GM13976 (cell line): ENCODE data around the gene BRINP3.

Experiments used
- DNase-seq: peaks from one replicate; pipeline ENCODE4 v3.0.0; 2012; ENCODE audit warnings: low spot score
- in situ Hi-C: fragments of 300-500 bp; cut with MboI; formaldehyde crosslinking; loops from one replicate; pipeline ENCODE4 v1.12.0; 2022; ENCODE audit warnings: low sequenced_read_pairs, mixed read lengths, inconsistent platforms; ENCODE audit not compliant: unreplicated experiment
- TF ChIP-seq, protein P1 (sequence below): IDR thresholded peaks from 2 replicates; pipeline ENCODE4 v1.5.1; 2012; ENCODE audit warnings: borderline replicate concordance, mild to moderate bottlenecking; ENCODE audit not compliant: insufficient read depth; ENCODE audit errors: extremely low read depth, missing control alignments, control extremely low read depth

Gene BRINP3

DNA sequence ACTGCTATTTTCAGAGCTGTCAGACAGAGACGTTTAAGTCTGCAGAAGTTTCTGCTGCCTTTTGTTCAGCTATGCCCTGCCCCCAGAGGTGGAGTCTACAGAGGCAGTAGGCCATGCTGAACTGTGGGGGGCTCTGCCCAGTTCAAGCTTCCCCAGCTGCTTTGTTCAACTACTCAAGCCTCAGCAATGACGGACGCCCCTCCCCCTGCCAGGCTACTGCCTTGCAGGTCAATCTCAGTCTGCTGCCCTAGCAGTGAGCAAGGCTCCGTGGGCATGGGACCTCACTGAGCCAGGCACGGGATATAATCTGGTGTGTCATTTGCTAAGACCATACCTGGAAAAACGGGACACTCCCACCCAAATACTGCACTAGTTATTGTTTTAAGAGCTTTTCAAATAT lies 219.7 kb downstream of the BRINP3 start:
- TF ChIP-seq, protein P1, sequence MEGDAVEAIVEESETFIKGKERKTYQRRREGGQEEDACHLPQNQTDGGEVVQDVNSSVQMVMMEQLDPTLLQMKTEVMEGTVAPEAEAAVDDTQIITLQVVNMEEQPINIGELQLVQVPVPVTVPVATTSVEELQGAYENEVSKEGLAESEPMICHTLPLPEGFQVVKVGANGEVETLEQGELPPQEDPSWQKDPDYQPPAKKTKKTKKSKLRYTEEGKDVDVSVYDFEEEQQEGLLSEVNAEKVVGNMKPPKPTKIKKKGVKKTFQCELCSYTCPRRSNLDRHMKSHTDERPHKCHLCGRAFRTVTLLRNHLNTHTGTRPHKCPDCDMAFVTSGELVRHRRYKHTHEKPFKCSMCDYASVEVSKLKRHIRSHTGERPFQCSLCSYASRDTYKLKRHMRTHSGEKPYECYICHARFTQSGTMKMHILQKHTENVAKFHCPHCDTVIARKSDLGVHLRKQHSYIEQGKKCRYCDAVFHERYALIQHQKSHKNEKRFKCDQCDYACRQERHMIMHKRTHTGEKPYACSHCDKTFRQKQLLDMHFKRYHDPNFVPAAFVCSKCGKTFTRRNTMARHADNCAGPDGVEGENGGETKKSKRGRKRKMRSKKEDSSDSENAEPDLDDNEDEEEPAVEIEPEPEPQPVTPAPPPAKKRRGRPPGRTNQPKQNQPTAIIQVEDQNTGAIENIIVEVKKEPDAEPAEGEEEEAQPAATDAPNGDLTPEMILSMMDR = no peak
- in situ Hi-C loops = no loop called here
- no peak for DNase-seq

DNA sequence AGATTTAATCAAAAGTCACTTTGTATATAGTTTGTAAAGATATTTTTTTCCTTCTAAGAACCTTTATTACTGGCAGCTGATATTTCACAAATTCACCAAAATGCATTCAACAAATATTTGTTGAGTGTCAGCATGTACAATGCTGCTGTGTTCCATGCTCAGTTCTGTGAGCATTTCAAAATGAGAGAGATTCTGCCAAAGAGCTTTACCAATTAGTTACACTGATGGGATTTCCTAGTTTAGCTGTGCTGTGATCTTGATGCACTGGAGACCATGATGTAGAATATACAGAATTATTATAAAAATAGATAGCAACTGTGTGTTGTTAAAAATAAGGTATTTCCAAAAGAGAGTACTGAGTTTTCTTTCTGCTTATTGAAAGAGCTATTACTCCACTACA lies 225.6 kb downstream of the BRINP3 start:
- in situ Hi-C loops = no loop called here
- DNase-seq = no peak
- TF ChIP-seq, protein P1 = no peak

DNA sequence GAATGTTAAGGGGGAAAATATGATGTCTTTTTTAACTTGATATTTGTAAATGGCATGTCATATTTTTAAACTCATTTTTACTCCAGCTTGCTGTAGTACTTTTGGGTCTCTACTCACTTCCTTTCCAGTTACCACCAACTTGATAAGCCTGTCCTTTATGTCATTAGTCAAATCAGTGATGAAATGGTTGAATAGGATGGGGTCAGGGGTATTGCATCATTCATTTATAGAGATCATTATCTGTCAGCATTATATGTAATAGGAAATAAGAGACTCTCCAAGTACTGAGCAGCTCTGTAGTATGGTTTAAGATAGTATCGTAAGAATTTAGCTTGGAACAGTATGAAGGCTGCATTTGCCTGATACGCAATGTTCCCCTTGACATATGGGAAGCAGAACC lies 227.3 kb downstream of the BRINP3 start:
- no peak for DNase-seq
- TF ChIP-seq, protein P1 = no peak
- in situ Hi-C loops = no loop called here

- no peak for DNase-seq
- in situ Hi-C loops = no loop called here
- TF ChIP-seq, protein P1 = no peak
Observed at GRCh38 chr1:190244406-190244805, 233.3 kb downstream of the BRINP3 start.

DNA sequence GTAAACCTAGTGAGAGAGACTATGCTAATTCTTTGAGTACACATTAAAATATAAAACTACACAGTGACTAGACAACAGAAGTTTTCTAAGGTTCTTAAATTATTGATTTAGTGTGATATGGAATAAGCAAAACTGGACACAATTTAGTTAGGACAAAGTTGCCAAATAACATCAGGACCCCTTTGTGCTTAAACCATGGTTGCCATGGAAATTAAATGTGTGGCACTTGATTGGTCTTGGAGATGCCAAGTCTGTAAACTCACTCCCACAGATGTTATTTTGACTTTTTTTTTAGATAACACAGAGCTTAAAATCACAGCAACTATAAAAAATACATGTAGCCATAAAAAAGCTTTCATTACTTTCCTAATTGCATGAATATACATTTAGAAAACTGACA lies 234.6 kb downstream of the BRINP3 start:
- TF ChIP-seq, protein P1 = no peak
- no peak for DNase-seq
- in situ Hi-C loops = no loop called here

DNA sequence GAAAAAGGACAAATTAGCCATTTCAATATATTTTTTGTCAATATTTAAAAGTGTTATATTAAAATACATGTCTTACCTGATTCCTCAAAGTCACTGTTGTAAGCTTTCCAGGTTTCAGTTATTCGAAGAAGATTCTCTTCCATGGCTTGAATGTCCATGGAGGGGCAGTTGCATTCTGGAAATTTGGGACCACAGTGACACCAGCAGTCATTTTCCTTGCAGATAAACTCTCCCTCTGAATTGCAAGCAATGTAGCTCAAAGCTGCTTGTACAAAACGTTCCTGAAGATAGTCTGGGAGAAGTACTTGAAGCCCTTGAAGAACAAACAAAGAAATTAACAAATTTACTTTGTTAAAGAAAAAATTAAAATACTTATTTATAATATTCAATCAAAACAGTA lies 251.7 kb downstream of the BRINP3 start:
- in situ Hi-C loops = no loop called here
- TF ChIP-seq, protein P1 = no peak
- no peak for DNase-seq

- in situ Hi-C loops = no loop called here
- no peak for DNase-seq
- TF ChIP-seq, protein P1 = no peak
Observed at GRCh38 chr1:190212450-190212849, 265.2 kb downstream of the BRINP3 start.
